K562 (cell line): ENCODE data around the gene CHD1L. TPM values are rescaled to one million over a fixed set of nuclear protein-coding genes. Genes with fewer than 3 reads are reported as not detected.

Experiments
- ATAC-seq: fragments of 200-7000 bp; cut with Tn5 transposase; 3 replicates; pipeline ENCODE4 v1.9.1; 2020; ENCODE audit warnings: moderate library complexity
- BruUV-seq: library from RNA; stranded (reverse); fragments of 400-500 nt; replicated peaks from 2 replicates; lab custom pipeline; 2021; lab: Mats Ljungman, UMichigan
- CTCF ChIA-PET: fragments of 300-600 bp; formaldehyde crosslinking; extraction: SDS; loops from one replicate; lab custom pipeline; 2021; ENCODE audit warnings: low intra/inter-chr PET ratio; lab: Yijun Ruan, JAX
- POLR2A ChIA-PET: fragments of 300-600, 350-650 bp; sonication (Branson Sonifier 250); formaldehyde crosslinking; extraction: SDS; loops from one replicate; lab custom pipeline; 2021; ENCODE audit warnings: antibody characterized with exemption, inconsistent platforms; lab: Yijun Ruan, JAX
- DNase-seq, 4 experiments: peaks; one replicate each; pipeline versions ENCODE4 v3.0.0 to v3.0.0-alpha.2; 2011 to 2018; ENCODE audit warnings: low spot score in 3 of 4, mixed read lengths in 3 of 4; ENCODE audit errors: extremely low read depth in 1 of 4
- FAIRE-seq: peaks from 2 replicates; lab custom pipeline; 2011; peaks lifted over from hg19 to GRCh38; lab: Jason Lieb, UNC
- H2AFZ ChIP-seq: 2 replicates; pipeline ENCODE4 v1.6.0; 2011; ENCODE audit warnings: low read depth, low read length, control low read depth, inconsistent platforms
- H3K27ac ChIP-seq: fragments of 200-600 bp; 3 replicates; pipeline ENCODE4 v1.8.0; 2011; ENCODE audit warnings: low read depth, mild to moderate bottlenecking, control low read depth, inconsistent platforms, low read length, moderate library complexity, mixed read lengths; ENCODE audit errors: extremely low read depth
- H3K27me3 ChIP-seq, 2 experiments: fragments of 300-600 bp in 1 of 2; 2 replicates in 1 of 2; 3 replicates in 1 of 2; pipeline versions ENCODE4 v1.6.0 to v1.8.0; 2011; ENCODE audit warnings: inconsistent platforms in 2 of 2, low read length in 2 of 2, mild to moderate bottlenecking in 1 of 2, mixed read lengths in 1 of 2, moderate library complexity in 1 of 2; ENCODE audit not compliant: control insufficient read depth in 2 of 2, insufficient read depth in 2 of 2
- H3K36me3 ChIP-seq: fragments of 300-600 bp; 3 replicates; pipeline ENCODE4 v1.8.0; 2011; ENCODE audit warnings: mild to moderate bottlenecking, low read length, inconsistent platforms; ENCODE audit not compliant: control insufficient read depth, insufficient read depth
- H3K4me1 ChIP-seq, 2 experiments: fragments of 200-600 bp in 1 of 2; replicated peaks in 1 of 2; 2 replicates in 1 of 2; 3 replicates in 1 of 2; pipeline versions ENCODE4 v1.5.1 to v1.8.0; 2011; ENCODE audit warnings: inconsistent platforms in 2 of 2, low read length in 2 of 2, mild to moderate bottlenecking in 1 of 2, mixed read lengths in 1 of 2, moderate library complexity in 1 of 2; ENCODE audit not compliant: control insufficient read depth in 2 of 2, insufficient read depth in 2 of 2
- H3K4me2 ChIP-seq: 2 replicates; pipeline ENCODE4 v1.6.1; 2011; ENCODE audit warnings: low read length, control low read depth, inconsistent platforms, mixed read lengths; ENCODE audit not compliant: insufficient read depth
- H3K4me3 ChIP-seq: fragments of 200-600 bp; sonication (generic), shearing (Covaris generic); 2 replicates; pipeline ENCODE4 v1.5.1; 2016; ENCODE audit warnings: control low read depth, inconsistent platforms
- H3K79me2 ChIP-seq: fragments of 200-600 bp; 3 replicates; pipeline ENCODE4 v1.8.0; 2011; ENCODE audit warnings: low read length, inconsistent platforms; ENCODE audit not compliant: control insufficient read depth, insufficient read depth
- H3K9ac ChIP-seq, 2 experiments: 2 replicates each; pipeline versions ENCODE4 v1.6.0 to v1.6.1; 2011; ENCODE audit warnings: low read depth in 2 of 2, low read length in 2 of 2, control low read depth in 1 of 2, inconsistent platforms in 1 of 2, mild to moderate bottlenecking in 1 of 2, mixed read lengths in 1 of 2; ENCODE audit not compliant: insufficient read depth in 1 of 2
- H3K9me1 ChIP-seq: one replicate; pipeline ENCODE4 v1.6.0; 2011; ENCODE audit warnings: inconsistent platforms, mild to moderate bottlenecking, low read length, moderate library complexity; ENCODE audit not compliant: control insufficient read depth, insufficient read depth
- H3K9me3 ChIP-seq: replicated peaks from 2 replicates; pipeline ENCODE4 v1.5.1; 2011; ENCODE audit warnings: low read depth, low read length, inconsistent platforms; ENCODE audit not compliant: control insufficient read depth, insufficient read depth
- H4K20me1 ChIP-seq: replicated peaks from 2 replicates; pipeline ENCODE4 v1.6.1; 2011; ENCODE audit warnings: low read length, inconsistent platforms, mixed read lengths; ENCODE audit not compliant: control insufficient read depth, insufficient read depth
- FOXJ3 ChIP-seq: sonication (generic); formaldehyde crosslinking; IDR thresholded peaks from 2 replicates; pipeline ENCODE4 v1.4.0; 2020; ENCODE audit warnings: mild to moderate bottlenecking, missing genetic modification reagents
- HDAC3 ChIP-seq: fragments of 450-650 bp; IDR thresholded peaks from 2 replicates; pipeline ENCODE4 v1.6.1; 2018; ENCODE audit warnings: borderline replicate concordance, mild to moderate bottlenecking, moderate library complexity; ENCODE audit not compliant: partially characterized antibody
- KLF6 ChIP-seq: fragments of 250-450 bp; sonication (Bioruptor Pico); IDR thresholded peaks from 2 replicates; pipeline ENCODE4 v1.4.0; 2020; ENCODE audit warnings: mild to moderate bottlenecking, moderate library complexity, borderline replicate concordance
- MEIS2 ChIP-seq: fragments of 450-650 bp; IDR thresholded peaks from 2 replicates; pipeline ENCODE4 v1.6.1; 2014; ENCODE audit warnings: mild to moderate bottlenecking; ENCODE audit not compliant: partially characterized antibody
- REST ChIP-seq, 2 experiments: fragments of 450-650 bp; formaldehyde crosslinking in 1 of 2; IDR thresholded peaks; 2 replicates each; pipeline versions ENCODE4 v1.4.0 to v1.6.1; 2014 to 2020; ENCODE audit warnings: mild to moderate bottlenecking in 2 of 2, borderline replicate concordance in 1 of 2, low read depth in 1 of 2
- SETDB1 ChIP-seq: IDR thresholded peaks from one replicate; pipeline ENCODE4 v1.6.1; 2012; ENCODE audit warnings: low read length, control low read depth, inconsistent platforms
- WGBS: fragments of 100-300 bp; shearing (Covaris generic); methylation state at CpG from one replicate; pipeline ENCODE4 v1.1.6; 2016; ENCODE audit warnings: low coverage, mixed read lengths; ENCODE audit not compliant: insufficient coverage; ENCODE audit errors: missing lambda C conversion rate; 5-methylcytosine and 5-hydroxymethylcytosine counted together
- in situ Hi-C: fragments of 300-500 bp; cut with MboI; formaldehyde crosslinking; loops from 4 replicates; pipeline ENCODE4 v1.15.0; 2018; ENCODE audit warnings: inconsistent platforms, mixed read lengths
- intact Hi-C: fragments of 100-400 bp; cut with micrococcal nuclease; formaldehyde crosslinking; loops from 2 replicates; pipeline ENCODE4 v1.14.2; 2022
- polyA plus RNA-seq, 8 experiments: library from polyadenylated mRNA; depleted of rRNA in 4 of 8; stranded (reverse) in 5 of 8; unstranded in 3 of 8; fragments of >200 nt; fragmentation: Nextera tagmentation in 2 of 8; fragmentation: Illumina TruSeq in 1 of 8; extraction: Ambion mirVana in 2 of 8; extraction: Trizol in 1 of 8; gene quantifications; 2 replicates each; pipeline versions ENCODE4 v1.2.1 to v1.2.3, GENCODE V29; 2011 to 2014; ENCODE audit warnings: inconsistent platforms in 1 of 8, missing spikeins in 1 of 8
- total RNA-seq, 7 experiments: library from RNA; depleted of rRNA in 6 of 7; stranded (reverse); fragments of >200 nt in 6 of 7; fragmentation: Illumina TruSeq in 2 of 7; extraction: Trizol in 2 of 7; gene quantifications; 2 replicates each; pipeline versions ENCODE4 v1.2.1 to v1.2.3, GENCODE V29; 2011 to 2021; ENCODE audit warnings: low replicate concordance in 1 of 7

The CHD1L gene
- total and polyA plus RNA-seq, 9 of the 15 experiments (the other 6 are each of a cell fraction or from before 2014, with no cell fraction given), result 25.0 to 93.3 (median 59.1) TPM

GRCh38 chr1:147292012-147292411 is 49.5 kb downstream of the CHD1L start:
- H3K9ac ChIP-seq, result no peak overlapping the region
- WGBS, result 98% methylated on average over 4 of the region's 4 CpGs
- no peak overlapping the region for H2AFZ ChIP-seq
- in situ Hi-C loops (loop anchor here (10.0 kb wide), 1 partner anchor 343 kb away; no protein-coding TSS in a partner anchor), intact Hi-C loops (no loop called here)
- TF ChIP-seq HDAC3 (no peak), KLF6 (CRISPR knock-in tag) (no peak)
- no peaks in the 10 kb centered on the region for H4K20me1 ChIP-seq
- H3K4me2 ChIP-seq, result no peak overlapping the region
- CTCF ChIA-PET, result no interaction called here
- DNase-seq, result no peak
- peaks cover 99% of the 10 kb centered on the region for H3K36me3 ChIP-seq
- H3K27ac ChIP-seq, result no peak overlapping the region
- H3K4me3 ChIP-seq, result no peak overlapping the region
- POLR2A ChIA-PET, result no interaction called here
- FAIRE-seq, result no peak
- no peaks in the 10 kb centered on the region for H3K9me1 ChIP-seq
- H3K27me3 ChIP-seq, result no peaks in the 10 kb centered on the region
- H3K79me2 ChIP-seq, result no peaks in the 10 kb centered on the region
- 0 out of 2 replicates have a peak, but pooled peaks cover 2% of the 10 kb centered on the region for H3K9me3 ChIP-seq
- ATAC-seq, result no peak
- no peaks in the 10 kb centered on the region for H3K4me1 ChIP-seq
- no TSS peak for BruUV-seq

GRCh38 chr1:147292631-147293251 is 50.3 kb downstream of the CHD1L start:
- intact Hi-C loops, result no loop called here
- no peak overlapping the region for H3K9ac ChIP-seq
- H3K36me3 ChIP-seq, result peaks cover 98% of the 10 kb centered on the region
- H3K4me3 ChIP-seq, result no peak overlapping the region
- H3K79me2 ChIP-seq, result no peaks in the 10 kb centered on the region
- FAIRE-seq (no peak), DNase-seq (no peak), ATAC-seq (no peak)
- no peaks in the 10 kb centered on the region for H3K9me1 ChIP-seq
- no TSS peak for BruUV-seq
- H3K27ac ChIP-seq, result no peak overlapping the region
- in situ Hi-C loops, result loop anchor here (10.0 kb wide), 1 partner anchor 342 kb away; no protein-coding TSS in a partner anchor
- H2AFZ ChIP-seq, result no peak overlapping the region
- ChIA-PET CTCF (no interaction called here), POLR2A (interaction anchor here (0.6 kb wide), 1 partner anchor 329 kb away, joined by 3 read pairs; no protein-coding TSS in a partner anchor)
- no peaks in the 10 kb centered on the region for H4K20me1 ChIP-seq
- no peaks in the 10 kb centered on the region for H3K27me3 ChIP-seq
- 0 out of 2 replicates have a peak, but pooled peaks cover 2% of the 10 kb centered on the region for H3K9me3 ChIP-seq
- no peak overlapping the region for H3K4me2 ChIP-seq
- WGBS, result 100% methylated on average over 3 of the region's 3 CpGs
- H3K4me1 ChIP-seq, result no peaks in the 10 kb centered on the region
- TF ChIP-seq MEIS2 (no peak), FOXJ3 (CRISPR knock-in tag) (no peak), REST (IDR thresholded peaks at IDR 0.05; ENCODE audit: borderline replicate concordance) (no peak), REST (CRISPR knock-in tag; IDR thresholded peaks at IDR 0.05; ENCODE audit: low read depth) (no peak), SETDB1 (no peak)
